HCT116 (cell line): ENCODE results near the gene CLTC. TPM values are rescaled to one million over a fixed set of nuclear protein-coding genes. Genes with fewer than 3 reads are reported as not detected.

ENCODE experiments used
- ATAC-seq: fragments of 200-7000 bp; cut with Tn5 transposase; 2 replicates; pipeline ENCODE4 v1.9.1; 2020; ENCODE audit warnings: mild to moderate bottlenecking, moderate library complexity
- BruUV-seq: library from RNA; stranded (reverse); fragments of 400-500 nt; replicated peaks from 2 replicates; lab custom pipeline; 2021; lab: Mats Ljungman, UMichigan
- CTCF ChIA-PET: fragments of 300-600 bp; sonication (Branson Sonifier 250); formaldehyde crosslinking; loops from one replicate; lab custom pipeline; 2021; ENCODE audit warnings: antibody characterized with exemption; lab: Charles Lee
- POLR2A ChIA-PET: fragments of 300-600, 350-600 bp; sonication (Branson Sonifier 250); formaldehyde crosslinking; loops from one replicate; lab custom pipeline; 2021; ENCODE audit warnings: antibody characterized with exemption; lab: Charles Lee
- RAD21 ChIA-PET, 2 experiments: fragments of 300-600 bp; sonication (Branson Sonifier 250); formaldehyde crosslinking; loops; one replicate each; lab custom pipeline; 2023; ENCODE audit warnings: low total read pairs in 2 of 2; ENCODE audit not compliant: uncharacterized antibody in 2 of 2, unreplicated experiment in 2 of 2, low non-redundant PET in 1 of 2; lab: Charles Lee
- DNase-seq: peaks from one replicate; pipeline ENCODE4 v3.0.0-alpha.2; 2010; ENCODE audit warnings: low read depth, low spot score
- H2AFZ ChIP-seq: fragments of 200-600 bp; shearing (Covaris generic), sonication (generic); 2 replicates; pipeline ENCODE4 v1.6.1; 2017; ENCODE audit warnings: low read depth, mixed run types, mixed read lengths, antibody characterized with exemption, low read length; ENCODE audit not compliant: poor library complexity, severe bottlenecking
- H3K27ac ChIP-seq: 2 replicates; pipeline ENCODE4 v1.5.1; 2012; ENCODE audit warnings: low read depth, low read length
- H3K27me3 ChIP-seq: fragments of 200-600 bp; sonication (generic); 2 replicates; pipeline ENCODE4 v1.6.1; 2016; ENCODE audit warnings: mixed run types, low read length, mixed read lengths; ENCODE audit not compliant: insufficient read depth
- H3K36me3 ChIP-seq, 2 experiments: fragments of 200-500 bp in 1 of 2; fragments of 200-600 bp in 1 of 2; sonication (Bioruptor generic) in 1 of 2; sonication (generic) in 1 of 2; 2 replicates each; pipeline versions ENCODE4 v1.5.1 to v1.6.1; 2014 to 2016; ENCODE audit warnings: low read length in 2 of 2, inconsistent platforms in 1 of 2, mixed read lengths in 1 of 2, mixed run types in 1 of 2; ENCODE audit not compliant: insufficient read depth in 2 of 2, control insufficient read depth in 1 of 2
- H3K4me1 ChIP-seq, 2 experiments: fragments of 200-600 bp in 1 of 2; sonication (generic) in 1 of 2; 2 replicates each; pipeline versions ENCODE4 v1.5.1 to v1.6.1; 2012 to 2017; ENCODE audit warnings: low read length in 2 of 2, inconsistent platforms in 1 of 2, mild to moderate bottlenecking in 1 of 2, mixed read lengths in 1 of 2, mixed run types in 1 of 2, moderate library complexity in 1 of 2; ENCODE audit not compliant: insufficient read depth in 2 of 2, control insufficient read depth in 1 of 2
- H3K4me2 ChIP-seq: fragments of 200-600 bp; sonication (generic); 2 replicates; pipeline ENCODE4 v1.6.1; 2017; ENCODE audit warnings: mixed run types, low read length, mixed read lengths
- H3K4me3 ChIP-seq, 2 experiments: fragments of 200-600 bp in 1 of 2; sonication (generic) in 1 of 2; replicated peaks in 1 of 2; 2 replicates each; pipeline ENCODE4 v1.5.1; 2011 to 2016; ENCODE audit warnings: low read length in 2 of 2, control low read depth in 1 of 2, low read depth in 1 of 2, mild to moderate bottlenecking in 1 of 2, mixed read lengths in 1 of 2, mixed run types in 1 of 2
- H3K79me2 ChIP-seq: fragments of 200-600 bp; sonication (generic); 2 replicates; pipeline ENCODE4 v1.6.1; 2017; ENCODE audit warnings: mild to moderate bottlenecking, mixed run types, low read length, moderate library complexity, mixed read lengths; ENCODE audit not compliant: insufficient read depth
- H3K9ac ChIP-seq: fragments of 200-600 bp; sonication (generic); 2 replicates; pipeline ENCODE4 v1.6.1; 2016; ENCODE audit warnings: low read length, mixed read lengths
- H3K9me2 ChIP-seq: fragments of 200-600 bp; sonication (generic), shearing (Covaris generic); 2 replicates; pipeline ENCODE4 v1.6.1; 2017; ENCODE audit warnings: mixed run types, mild to moderate bottlenecking, moderate library complexity; ENCODE audit not compliant: insufficient read depth
- H3K9me3 ChIP-seq, 2 experiments: fragments of 200-500 bp in 1 of 2; fragments of 200-600 bp in 1 of 2; sonication (Bioruptor generic) in 1 of 2; sonication (generic) in 1 of 2; 2 replicates each; pipeline ENCODE4 v1.6.1; 2014 to 2017; ENCODE audit warnings: low read length in 2 of 2, mixed read lengths in 2 of 2, inconsistent platforms in 1 of 2, low read depth in 1 of 2, mild to moderate bottlenecking in 1 of 2, mixed run types in 1 of 2, moderate library complexity in 1 of 2; ENCODE audit not compliant: control insufficient read depth in 1 of 2, insufficient read depth in 1 of 2
- H4K20me1 ChIP-seq: fragments of 200-600 bp; sonication (generic), shearing (Covaris generic); 2 replicates; pipeline ENCODE4 v1.6.1; 2017; ENCODE audit warnings: mixed run types, mild to moderate bottlenecking, moderate library complexity; ENCODE audit not compliant: insufficient read depth
- CBX3 ChIP-seq: IDR thresholded peaks from 2 replicates; pipeline ENCODE4 v1.6.1; 2012; ENCODE audit warnings: low read depth
- EGR1 ChIP-seq: IDR thresholded peaks from 2 replicates; pipeline ENCODE4 v1.6.1; 2012; ENCODE audit warnings: low read depth
- ELF1 ChIP-seq: IDR thresholded peaks from 2 replicates; pipeline ENCODE4 v1.6.1; 2012; ENCODE audit warnings: low read depth, borderline replicate concordance
- EZH2phosphoT487 ChIP-seq: fragments of 200-600 bp; IDR thresholded peaks from 2 replicates; pipeline ENCODE4 v1.6.1; 2018; ENCODE audit warnings: antibody characterized with exemption, borderline replicate concordance
- JUND ChIP-seq: IDR thresholded peaks from 2 replicates; pipeline ENCODE4 v1.6.1; 2012
- POLR2A ChIP-seq: IDR thresholded peaks from 2 replicates; pipeline ENCODE4 v1.7.0; 2011; ENCODE audit warnings: borderline replicate concordance; ENCODE audit not compliant: insufficient read depth, insufficient read length; ENCODE audit errors: extremely low read depth
- SIN3A ChIP-seq: IDR thresholded peaks from 2 replicates; pipeline ENCODE4 v1.6.1; 2012; ENCODE audit warnings: low read depth
- SRF ChIP-seq: IDR thresholded peaks from 2 replicates; pipeline ENCODE4 v1.6.1; 2012; ENCODE audit warnings: low read depth
- YY1 ChIP-seq: IDR thresholded peaks from 2 replicates; pipeline ENCODE4 v1.6.1; 2011; ENCODE audit warnings: low read length, low read depth, moderate library complexity, mild to moderate bottlenecking; ENCODE audit not compliant: insufficient replicate concordance; ENCODE audit errors: extremely low read depth
- intact Hi-C: fragments of 100-400 bp; cut with micrococcal nuclease; formaldehyde crosslinking; loops from 2 replicates; pipeline ENCODE4 v1.10.0; 2022
- total RNA-seq: library from RNA; stranded (reverse); gene quantifications from one replicate; pipeline ENCODE4 v1.2.1, GENCODE V29; 2021; ENCODE audit not compliant: unreplicated experiment
- TF ChIP-seq, protein P1 (sequence below): IDR thresholded peaks from 2 replicates; pipeline ENCODE4 v1.6.1; 2012
- TF ChIP-seq, protein P2 (sequence below): IDR thresholded peaks from 2 replicates; pipeline ENCODE4 v1.6.1; 2012
- TF ChIP-seq, protein P3 (sequence below), 3 experiments: fragments of 200-600 bp in 1 of 3; sonication (generic) in 1 of 3; IDR thresholded peaks in 2 of 3; conservative IDR thresholded peaks in 1 of 3; 2 replicates each; pipeline ENCODE4 v1.5.1; 2012 to 2017; ENCODE audit warnings: low read depth in 2 of 3, low read length in 2 of 3, antibody characterized with exemption in 1 of 3, borderline replicate concordance in 1 of 3, control low read depth in 1 of 3, mild to moderate bottlenecking in 1 of 3, mixed read lengths in 1 of 3, mixed run types in 1 of 3, moderate library complexity in 1 of 3; ENCODE audit not compliant: insufficient read depth in 1 of 3
- TF ChIP-seq, protein P4 (sequence below): IDR thresholded peaks from 2 replicates; pipeline ENCODE4 v1.6.1; 2011; ENCODE audit warnings: mild to moderate bottlenecking, low read length, moderate library complexity; ENCODE audit not compliant: insufficient replicate concordance; ENCODE audit errors: extremely low read depth
- TF ChIP-seq, protein P5 (sequence below): IDR thresholded peaks from 2 replicates; pipeline ENCODE4 v1.6.1; 2012; ENCODE audit warnings: low read depth

Gene CLTC
- total RNA-seq, 1 experiment from 2014 or later, result 351 TPM

DNA sequence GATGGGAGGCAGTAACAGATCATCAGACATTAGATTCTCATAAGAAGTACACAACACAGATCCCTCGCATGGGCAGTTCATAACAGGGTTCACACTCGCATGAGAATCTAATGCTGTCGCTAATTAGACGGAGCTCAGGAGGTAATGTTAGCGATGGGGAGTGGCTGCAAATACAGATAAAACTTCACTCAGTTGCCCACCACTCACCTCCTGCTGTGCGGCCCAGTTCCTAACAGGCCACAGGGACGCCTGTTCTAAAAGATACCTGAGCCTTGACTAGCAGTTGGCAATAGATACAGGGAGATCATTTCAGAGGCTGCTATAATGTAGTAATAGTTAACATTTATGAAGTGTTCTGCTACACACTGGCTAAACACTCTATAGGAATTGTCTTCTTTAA is 82.6 kb downstream of the CLTC start (continued):
- TF ChIP-seq CBX3 (no peak), EZH2phosphoT487 (no peak), ELF1 (no peak), JUND (no peak), SRF (no peak)
- TF ChIP-seq, protein P1, sequence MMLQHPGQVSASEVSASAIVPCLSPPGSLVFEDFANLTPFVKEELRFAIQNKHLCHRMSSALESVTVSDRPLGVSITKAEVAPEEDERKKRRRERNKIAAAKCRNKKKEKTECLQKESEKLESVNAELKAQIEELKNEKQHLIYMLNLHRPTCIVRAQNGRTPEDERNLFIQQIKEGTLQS, result no peak
- TF ChIP-seq, protein P2, sequence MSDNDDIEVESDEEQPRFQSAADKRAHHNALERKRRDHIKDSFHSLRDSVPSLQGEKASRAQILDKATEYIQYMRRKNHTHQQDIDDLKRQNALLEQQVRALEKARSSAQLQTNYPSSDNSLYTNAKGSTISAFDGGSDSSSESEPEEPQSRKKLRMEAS, result no peak

DNA sequence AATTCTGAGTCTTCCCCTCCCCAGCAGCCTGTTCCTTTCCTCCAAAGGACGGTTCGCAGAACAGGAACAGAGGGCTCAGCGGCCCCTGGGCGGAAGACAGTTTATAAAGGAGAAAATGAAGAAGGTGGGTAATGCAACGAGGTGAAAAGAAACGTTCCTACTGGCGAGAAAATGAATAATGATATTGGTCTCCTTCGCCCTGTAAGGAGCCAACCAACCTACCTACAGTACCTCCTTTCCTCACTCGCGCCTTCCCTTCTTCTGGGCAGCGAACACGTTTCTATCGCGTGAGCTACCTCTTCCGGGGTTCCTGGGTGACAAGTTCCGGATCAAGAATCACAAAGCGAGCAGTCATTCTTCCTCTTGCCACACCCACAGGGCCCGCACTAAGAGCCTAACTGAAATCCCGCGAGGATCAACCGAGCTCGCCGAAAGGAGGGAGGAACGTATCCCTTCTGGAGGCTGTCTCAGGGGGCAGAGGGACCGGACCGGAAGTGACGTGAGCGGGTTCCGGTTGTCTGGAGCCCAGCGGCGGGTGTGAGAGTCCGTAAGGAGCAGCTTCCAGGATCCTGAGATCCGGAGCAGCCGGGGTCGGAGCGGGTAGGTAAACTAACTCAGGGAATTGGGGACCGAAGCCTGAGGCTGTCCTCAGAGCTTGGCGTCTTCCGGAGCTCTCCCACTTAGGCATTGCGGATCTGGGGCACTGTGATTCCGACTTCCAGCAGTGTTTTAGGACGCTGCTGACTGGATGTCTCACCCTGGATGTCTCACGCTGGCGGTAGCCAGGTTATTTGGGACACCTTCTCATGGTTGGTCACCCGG is 87.7 kb downstream of the CLTC start, which contains the start of the genes PTRH2 and VMP1:
Gene PTRH2 (minus strand): TSS at position 282 of the 822 bp plus-strand sequence. CDS start 9,452 bp downstream, outside the sequence.
Gene VMP1 (plus strand): TSS at position 506 of the 822 bp plus-strand sequence. CDS start 23,793 bp downstream, outside the sequence.
- Histone ChIP-seq H3K27me3 (no peaks in the 10 kb centered on the region), H4K20me1 (peaks cover 47% of the 10 kb centered on the region), H3K4me2 (peak within 1 kb of the TSS; percentile 83), H3K36me3 (peaks cover 7 to 10% of the 10 kb centered on the region in 2 experiments; a peak in 2 of 4 replicates), H2AFZ (no peak within 1 kb of the TSS), H3K79me2 (peaks cover 99% of the 10 kb centered on the region), H3K4me1 (peaks cover 19 to 34% of the 10 kb centered on the region in 2 experiments; a peak in 3 of 4 replicates), H3K9me2 (no peaks in the 10 kb centered on the region), H3K27ac (peak within 1 kb of the TSS; percentile 87), H3K9ac (peak within 1 kb of the TSS; percentile 97), H3K4me3 (peak within 1 kb of the TSS; percentile 89 to 95), H3K9me3 (no peaks in the 10 kb centered on the region)
- ChIA-PET POLR2A (interaction anchor here (0.7 to 1.7 kb wide), 24 partner anchors 9 to 396 kb away, joined by 3 to 18 read pairs (median 4); partner anchors contain the start of genes CLTC and RNFT1), RAD21 (interaction anchor here (0.7 to 1.1 kb wide), 3 partner anchors 88 to 152 kb away, joined by 3 read pairs; no protein-coding TSS in a partner anchor), CTCF (interaction anchor here (0.7 to 2.5 kb wide), 5 partner anchors 47 to 397 kb away, joined by 3 to 16 read pairs (median 4); no protein-coding TSS in a partner anchor)
- ATAC-seq, result peak; percentile 97
- peak; percentile 100 for DNase-seq
- intact Hi-C loops, result no loop called here
- no TSS peak for BruUV-seq
- TF ChIP-seq ELF1, result peak; percentile 83
- TF ChIP-seq CBX3, result no peak; the same call in 1 of the 2 replicates
- TF ChIP-seq, protein P3, sequence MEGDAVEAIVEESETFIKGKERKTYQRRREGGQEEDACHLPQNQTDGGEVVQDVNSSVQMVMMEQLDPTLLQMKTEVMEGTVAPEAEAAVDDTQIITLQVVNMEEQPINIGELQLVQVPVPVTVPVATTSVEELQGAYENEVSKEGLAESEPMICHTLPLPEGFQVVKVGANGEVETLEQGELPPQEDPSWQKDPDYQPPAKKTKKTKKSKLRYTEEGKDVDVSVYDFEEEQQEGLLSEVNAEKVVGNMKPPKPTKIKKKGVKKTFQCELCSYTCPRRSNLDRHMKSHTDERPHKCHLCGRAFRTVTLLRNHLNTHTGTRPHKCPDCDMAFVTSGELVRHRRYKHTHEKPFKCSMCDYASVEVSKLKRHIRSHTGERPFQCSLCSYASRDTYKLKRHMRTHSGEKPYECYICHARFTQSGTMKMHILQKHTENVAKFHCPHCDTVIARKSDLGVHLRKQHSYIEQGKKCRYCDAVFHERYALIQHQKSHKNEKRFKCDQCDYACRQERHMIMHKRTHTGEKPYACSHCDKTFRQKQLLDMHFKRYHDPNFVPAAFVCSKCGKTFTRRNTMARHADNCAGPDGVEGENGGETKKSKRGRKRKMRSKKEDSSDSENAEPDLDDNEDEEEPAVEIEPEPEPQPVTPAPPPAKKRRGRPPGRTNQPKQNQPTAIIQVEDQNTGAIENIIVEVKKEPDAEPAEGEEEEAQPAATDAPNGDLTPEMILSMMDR (IDR thresholded peaks at IDR 0.05 in 2 of 3, conservative IDR thresholded peaks at IDR 0.05 in 1 of 3; ENCODE audit: borderline replicate concordance in 1 of 3, insufficient read depth in 1 of 3, low read depth in 2 of 3, low read length in 2 of 3), result no peak
- TF ChIP-seq POLR2A, result peak; percentile 93
- peak; percentile 7; the same call in 1 of the 2 replicates for TF ChIP-seq EGR1
- TF ChIP-seq, protein P4, sequence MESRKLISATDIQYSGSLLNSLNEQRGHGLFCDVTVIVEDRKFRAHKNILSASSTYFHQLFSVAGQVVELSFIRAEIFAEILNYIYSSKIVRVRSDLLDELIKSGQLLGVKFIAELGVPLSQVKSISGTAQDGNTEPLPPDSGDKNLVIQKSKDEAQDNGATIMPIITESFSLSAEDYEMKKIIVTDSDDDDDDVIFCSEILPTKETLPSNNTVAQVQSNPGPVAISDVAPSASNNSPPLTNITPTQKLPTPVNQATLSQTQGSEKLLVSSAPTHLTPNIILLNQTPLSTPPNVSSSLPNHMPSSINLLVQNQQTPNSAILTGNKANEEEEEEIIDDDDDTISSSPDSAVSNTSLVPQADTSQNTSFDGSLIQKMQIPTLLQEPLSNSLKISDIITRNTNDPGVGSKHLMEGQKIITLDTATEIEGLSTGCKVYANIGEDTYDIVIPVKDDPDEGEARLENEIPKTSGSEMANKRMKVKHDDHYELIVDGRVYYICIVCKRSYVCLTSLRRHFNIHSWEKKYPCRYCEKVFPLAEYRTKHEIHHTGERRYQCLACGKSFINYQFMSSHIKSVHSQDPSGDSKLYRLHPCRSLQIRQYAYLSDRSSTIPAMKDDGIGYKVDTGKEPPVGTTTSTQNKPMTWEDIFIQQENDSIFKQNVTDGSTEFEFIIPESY, result peak; percentile 96
- TF ChIP-seq, protein P2, result peak; percentile 100
- TF ChIP-seq, protein P5, sequence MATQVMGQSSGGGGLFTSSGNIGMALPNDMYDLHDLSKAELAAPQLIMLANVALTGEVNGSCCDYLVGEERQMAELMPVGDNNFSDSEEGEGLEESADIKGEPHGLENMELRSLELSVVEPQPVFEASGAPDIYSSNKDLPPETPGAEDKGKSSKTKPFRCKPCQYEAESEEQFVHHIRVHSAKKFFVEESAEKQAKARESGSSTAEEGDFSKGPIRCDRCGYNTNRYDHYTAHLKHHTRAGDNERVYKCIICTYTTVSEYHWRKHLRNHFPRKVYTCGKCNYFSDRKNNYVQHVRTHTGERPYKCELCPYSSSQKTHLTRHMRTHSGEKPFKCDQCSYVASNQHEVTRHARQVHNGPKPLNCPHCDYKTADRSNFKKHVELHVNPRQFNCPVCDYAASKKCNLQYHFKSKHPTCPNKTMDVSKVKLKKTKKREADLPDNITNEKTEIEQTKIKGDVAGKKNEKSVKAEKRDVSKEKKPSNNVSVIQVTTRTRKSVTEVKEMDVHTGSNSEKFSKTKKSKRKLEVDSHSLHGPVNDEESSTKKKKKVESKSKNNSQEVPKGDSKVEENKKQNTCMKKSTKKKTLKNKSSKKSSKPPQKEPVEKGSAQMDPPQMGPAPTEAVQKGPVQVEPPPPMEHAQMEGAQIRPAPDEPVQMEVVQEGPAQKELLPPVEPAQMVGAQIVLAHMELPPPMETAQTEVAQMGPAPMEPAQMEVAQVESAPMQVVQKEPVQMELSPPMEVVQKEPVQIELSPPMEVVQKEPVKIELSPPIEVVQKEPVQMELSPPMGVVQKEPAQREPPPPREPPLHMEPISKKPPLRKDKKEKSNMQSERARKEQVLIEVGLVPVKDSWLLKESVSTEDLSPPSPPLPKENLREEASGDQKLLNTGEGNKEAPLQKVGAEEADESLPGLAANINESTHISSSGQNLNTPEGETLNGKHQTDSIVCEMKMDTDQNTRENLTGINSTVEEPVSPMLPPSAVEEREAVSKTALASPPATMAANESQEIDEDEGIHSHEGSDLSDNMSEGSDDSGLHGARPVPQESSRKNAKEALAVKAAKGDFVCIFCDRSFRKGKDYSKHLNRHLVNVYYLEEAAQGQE, result no peak
- TF ChIP-seq YY1, result peak; percentile 83
- TF ChIP-seq SIN3A, result peak; percentile 100
